H9 (cell line): Measurements from ENCODE around the gene SFXN5. TPM values are rescaled to one million over a fixed set of nuclear protein-coding genes. Genes with fewer than 3 reads are reported as not detected.

ENCODE experiments used
- DNase-seq: peaks from one replicate; pipeline ENCODE4 v3.0.0-alpha.2; 2017
- H2AFZ ChIP-seq: one replicate; pipeline ENCODE4 v1.6.1; 2013; ENCODE audit warnings: mild to moderate bottlenecking, low read length, control low read depth, moderate library complexity
- H2AK5ac ChIP-seq: 2 replicates; pipeline ENCODE4 v1.6.1; 2013; ENCODE audit warnings: low read length, control low read depth, mixed read lengths; ENCODE audit not compliant: insufficient read length
- H2BK120ac ChIP-seq: one replicate; pipeline ENCODE4 v1.6.1; 2013; ENCODE audit warnings: low read depth, mild to moderate bottlenecking, low read length, control low read depth, inconsistent platforms; ENCODE audit not compliant: poor library complexity, severe bottlenecking
- H2BK12ac ChIP-seq: 2 replicates; pipeline ENCODE4 v1.6.1; 2013; ENCODE audit warnings: low read length, control low read depth, mixed read lengths, low read depth; ENCODE audit not compliant: insufficient read length
- H2BK15ac ChIP-seq: 2 replicates; pipeline ENCODE4 v1.6.1; 2013; ENCODE audit warnings: low read depth, low read length, control low read depth
- H2BK20ac ChIP-seq: one replicate; pipeline ENCODE4 v1.6.1; 2013; ENCODE audit warnings: low read depth, mild to moderate bottlenecking, low read length, control low read depth, inconsistent platforms; ENCODE audit not compliant: poor library complexity, severe bottlenecking
- H2BK5ac ChIP-seq: 2 replicates; pipeline ENCODE4 v1.6.1; 2013; ENCODE audit warnings: low read length, control low read depth, mixed read lengths; ENCODE audit not compliant: insufficient read length
- H3K14ac ChIP-seq: 2 replicates; pipeline ENCODE4 v1.6.1; 2013; ENCODE audit warnings: low read length, control low read depth; ENCODE audit not compliant: insufficient read depth
- H3K18ac ChIP-seq: 2 replicates; pipeline ENCODE4 v1.6.1; 2013; ENCODE audit warnings: low read depth, mild to moderate bottlenecking, mixed read lengths, low read length, control low read depth; ENCODE audit not compliant: insufficient read length
- H3K23ac ChIP-seq: 2 replicates; pipeline ENCODE4 v1.6.1; 2013; ENCODE audit warnings: low read length, control low read depth, mixed read lengths, low read depth; ENCODE audit not compliant: insufficient read length
- H3K23me2 ChIP-seq: 2 replicates; pipeline ENCODE4 v1.6.1; 2013; ENCODE audit warnings: low read depth, mild to moderate bottlenecking, mixed read lengths, low read length, control low read depth; ENCODE audit not compliant: insufficient read length, poor library complexity, severe bottlenecking
- H3K27ac ChIP-seq: 2 replicates; pipeline ENCODE4 v1.5.1; 2013; ENCODE audit warnings: low read length, control low read depth, mixed read lengths, low read depth; ENCODE audit not compliant: insufficient read length
- H3K27me3 ChIP-seq: 2 replicates; pipeline ENCODE4 v1.6.1; 2013; ENCODE audit warnings: low read length, control low read depth, inconsistent platforms; ENCODE audit not compliant: insufficient read depth
- H3K4ac ChIP-seq: 2 replicates; pipeline ENCODE4 v1.6.1; 2013; ENCODE audit warnings: low read depth, mild to moderate bottlenecking, control low read depth, inconsistent platforms, low read length, moderate library complexity
- H3K4me1 ChIP-seq: 2 replicates; pipeline ENCODE4 v1.6.1; 2013; ENCODE audit warnings: low read length, control low read depth, inconsistent platforms; ENCODE audit not compliant: insufficient read depth
- H3K4me2 ChIP-seq: 2 replicates; pipeline ENCODE4 v1.6.1; 2013; ENCODE audit warnings: low read length, control low read depth, mixed read lengths; ENCODE audit not compliant: insufficient read length, insufficient read depth
- H3K56ac ChIP-seq: 2 replicates; pipeline ENCODE4 v1.6.1; 2013; ENCODE audit warnings: low read depth, mild to moderate bottlenecking, mixed read lengths, low read length, control low read depth; ENCODE audit not compliant: insufficient read length
- H3K79me1 ChIP-seq: 2 replicates; pipeline ENCODE4 v1.6.1; 2013; ENCODE audit warnings: low read depth, mild to moderate bottlenecking, moderate library complexity, low read length, control low read depth, inconsistent platforms; ENCODE audit not compliant: insufficient read depth, poor library complexity, severe bottlenecking
- H3K79me2 ChIP-seq: 2 replicates; pipeline ENCODE4 v1.6.1; 2013; ENCODE audit warnings: low read length, control low read depth, inconsistent platforms; ENCODE audit not compliant: insufficient read depth
- H3K9ac ChIP-seq: 2 replicates; pipeline ENCODE4 v1.6.1; 2013; ENCODE audit warnings: low read length, control low read depth, mixed read lengths; ENCODE audit not compliant: insufficient read length; ENCODE audit errors: extremely low read depth
- H3K9me3 ChIP-seq: one replicate; pipeline ENCODE4 v1.6.1; 2013; ENCODE audit warnings: low read depth, low read length, inconsistent platforms; ENCODE audit not compliant: control insufficient read depth
- H3T11ph ChIP-seq: one replicate; pipeline ENCODE4 v1.6.1; 2013; ENCODE audit warnings: mild to moderate bottlenecking, low read length, control low read depth, inconsistent platforms
- H4K20me1 ChIP-seq: one replicate; pipeline ENCODE4 v1.6.1; 2013; ENCODE audit not compliant: control insufficient read depth, insufficient read length, insufficient read depth
- H4K5ac ChIP-seq: 2 replicates; pipeline ENCODE4 v1.6.1; 2013; ENCODE audit warnings: low read depth, mild to moderate bottlenecking, mixed read lengths, low read length, control low read depth; ENCODE audit not compliant: insufficient read length
- H4K8ac ChIP-seq: replicated peaks from 2 replicates; pipeline ENCODE4 v1.6.1; 2013; ENCODE audit warnings: low read length, control low read depth, mixed read lengths, low read depth; ENCODE audit not compliant: insufficient read length
- H4K91ac ChIP-seq: 2 replicates; pipeline ENCODE4 v1.6.1; 2013; ENCODE audit warnings: low read depth, mild to moderate bottlenecking, moderate library complexity, mixed read lengths, low read length, control low read depth; ENCODE audit not compliant: insufficient read length
- H3K27ac Mint-ChIP-seq, 3 experiments: 2 replicates in 2 of 3; 3 replicates in 1 of 3; pipeline ENCODE4 v1.8.0; 2020 to 2021; ENCODE audit warnings: mixed read lengths in 3 of 3, mild to moderate bottlenecking in 1 of 3, moderate library complexity in 1 of 3
- H3K27me3 Mint-ChIP-seq: 2 replicates; pipeline ENCODE4 v1.8.0; 2021; ENCODE audit warnings: low read depth, mild to moderate bottlenecking, moderate library complexity, mixed read lengths
- H3K36me3 Mint-ChIP-seq, 3 experiments: 2 replicates in 2 of 3; 3 replicates in 1 of 3; pipeline ENCODE4 v1.8.0; 2020 to 2021; ENCODE audit warnings: low read depth in 3 of 3, mixed read lengths in 3 of 3; ENCODE audit not compliant: insufficient read depth in 1 of 3
- H3K4me1 Mint-ChIP-seq, 2 experiments: 2 replicates each; pipeline ENCODE4 v1.8.0; 2020; ENCODE audit warnings: mixed read lengths in 2 of 2
- H3K4me3 Mint-ChIP-seq, 2 experiments: 2 replicates in 1 of 2; 3 replicates in 1 of 2; pipeline ENCODE4 v1.8.0; 2020 to 2021; ENCODE audit warnings: mild to moderate bottlenecking in 2 of 2, mixed read lengths in 2 of 2, moderate library complexity in 1 of 2
- H3K9me3 Mint-ChIP-seq, 2 experiments: 2 replicates in 1 of 2; 3 replicates in 1 of 2; pipeline ENCODE4 v1.8.0; 2020; ENCODE audit warnings: mild to moderate bottlenecking in 2 of 2, mixed read lengths in 2 of 2, moderate library complexity in 1 of 2
- WGBS: extraction: QIAGEN DNeasy Blood & Tissue Kit; methylation state at CpG from one replicate; pipeline ENCODE4 v1.1.7; 2013; ENCODE audit warnings: missing lambda C conversion rate, low lambda C conversion rate, mixed read lengths; ENCODE audit not compliant: insufficient read length; ENCODE audit errors: extremely low coverage; 5-methylcytosine and 5-hydroxymethylcytosine counted together
- total RNA-seq: library from RNA; stranded (reverse); gene quantifications from 2 replicates; pipeline ENCODE4 v1.2.1, GENCODE V29; 2021
- TF ChIP-seq, protein P1 (sequence below): fragments of 200-600 bp; sonication (generic); conservative IDR thresholded peaks from 3 replicates; pipeline ENCODE4 v1.8.0; 2021; ENCODE audit warnings: antibody characterized with exemption, mild to moderate bottlenecking

SFXN5 gene
- total RNA-seq, 1 experiment from 2014 or later = 30.9 TPM

DNA sequence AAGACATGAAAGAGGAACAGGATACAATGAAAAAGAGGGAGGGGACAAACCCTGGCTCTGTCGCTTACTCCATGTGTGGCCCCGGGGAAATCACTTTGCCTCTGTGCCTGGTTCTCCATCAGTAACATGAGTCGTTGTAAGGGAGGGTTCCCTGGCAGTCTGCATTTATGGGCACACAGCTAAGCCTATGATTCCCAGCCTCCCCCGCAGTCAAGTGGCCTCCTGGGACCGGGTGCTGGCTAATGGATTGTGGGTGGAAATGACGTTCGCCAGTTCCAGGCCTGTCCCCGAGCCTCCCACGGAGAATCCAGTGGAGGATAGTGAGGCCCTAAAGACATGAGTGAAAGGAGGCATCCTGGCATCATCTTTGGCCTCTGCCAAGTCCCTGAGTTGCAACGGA lies 42.7 kb downstream of the SFXN5 start:
- Histone ChIP-seq H3K27me3 (no peaks in the 10 kb centered on the region), H2BK120ac (no peak overlapping the region), H3T11ph (no peak overlapping the region), H2AK5ac (no peak overlapping the region), H3K9ac (no peak overlapping the region), H2BK12ac (no peak overlapping the region), H2BK20ac (no peak overlapping the region), H4K8ac (no peak overlapping the region), H4K20me1 (no peaks in the 10 kb centered on the region), H3K18ac (no peak overlapping the region), H3K23ac (no peak overlapping the region), H2AFZ (no peak overlapping the region), H4K5ac (no peak overlapping the region), H3K79me1 (no peaks in the 10 kb centered on the region), H3K4me1 (no peaks in the 10 kb centered on the region), H3K9me3 (no peaks in the 10 kb centered on the region), H2BK5ac (no peak overlapping the region), H3K4me2 (no peak overlapping the region), H2BK15ac (no peak overlapping the region), H3K23me2 (no peaks in the 10 kb centered on the region), H3K27ac (no peak overlapping the region), H3K56ac (no peak overlapping the region), H3K79me2 (no peaks in the 10 kb centered on the region), H4K91ac (no peak overlapping the region), H3K14ac (no peak overlapping the region), H3K4ac (no peak overlapping the region)
- no peaks in the 10 kb centered on the region for H3K27me3 Mint-ChIP-seq
- TF ChIP-seq, protein P1, sequence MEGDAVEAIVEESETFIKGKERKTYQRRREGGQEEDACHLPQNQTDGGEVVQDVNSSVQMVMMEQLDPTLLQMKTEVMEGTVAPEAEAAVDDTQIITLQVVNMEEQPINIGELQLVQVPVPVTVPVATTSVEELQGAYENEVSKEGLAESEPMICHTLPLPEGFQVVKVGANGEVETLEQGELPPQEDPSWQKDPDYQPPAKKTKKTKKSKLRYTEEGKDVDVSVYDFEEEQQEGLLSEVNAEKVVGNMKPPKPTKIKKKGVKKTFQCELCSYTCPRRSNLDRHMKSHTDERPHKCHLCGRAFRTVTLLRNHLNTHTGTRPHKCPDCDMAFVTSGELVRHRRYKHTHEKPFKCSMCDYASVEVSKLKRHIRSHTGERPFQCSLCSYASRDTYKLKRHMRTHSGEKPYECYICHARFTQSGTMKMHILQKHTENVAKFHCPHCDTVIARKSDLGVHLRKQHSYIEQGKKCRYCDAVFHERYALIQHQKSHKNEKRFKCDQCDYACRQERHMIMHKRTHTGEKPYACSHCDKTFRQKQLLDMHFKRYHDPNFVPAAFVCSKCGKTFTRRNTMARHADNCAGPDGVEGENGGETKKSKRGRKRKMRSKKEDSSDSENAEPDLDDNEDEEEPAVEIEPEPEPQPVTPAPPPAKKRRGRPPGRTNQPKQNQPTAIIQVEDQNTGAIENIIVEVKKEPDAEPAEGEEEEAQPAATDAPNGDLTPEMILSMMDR = no peak
- no peak for DNase-seq
- no peak overlapping the region for H3K27ac Mint-ChIP-seq
- no peak overlapping the region for H3K4me3 Mint-ChIP-seq
- peaks cover 0 to 5% (median 0%) of the 10 kb centered on the region in 3 experiments; a peak in 2 of 7 replicates for H3K36me3 Mint-ChIP-seq
- H3K4me1 Mint-ChIP-seq = peaks cover under 1 to 5% of the 10 kb centered on the region in 2 experiments; a peak in 3 of 4 replicates
- no peaks in the 10 kb centered on the region for H3K9me3 Mint-ChIP-seq
- no CpG with 5 or more reads among the region's 10 CpGs for WGBS
